ENCODE data around the gene ATXN1.

Gene ATXN1

GRCh38 chr6:16563628-16564240 lies 197.5 kb downstream of the ATXN1 start:
- Histone ChIP-seq H3K4me3 (ENCODE audit: low read depth, low read length) (no peak overlapping the region), H3K36me3 (replicated peaks) (no peaks in the 10 kb centered on the region), H3K27ac (no peak overlapping the region), H3K27me3 (replicated peaks) (no peaks in the 10 kb centered on the region)
- in situ Hi-C loops (cut with HindIII; ENCODE audit: low pct_ligation_motif_present, low sequenced_read_pairs): no loop called here
- DNase-seq: no peak
- no peak for TF ChIP-seq CTCF (IDR thresholded peaks at IDR 0.05; ENCODE audit: low read depth, low read length, missing control alignments)

- no peak overlapping the region for H3K27ac ChIP-seq
- no peak for TF ChIP-seq CTCF (IDR thresholded peaks at IDR 0.05; ENCODE audit: low read depth, low read length, missing control alignments)
- in situ Hi-C loops (cut with HindIII; ENCODE audit: low pct_ligation_motif_present, low sequenced_read_pairs): no loop called here
- H3K4me3 ChIP-seq (ENCODE audit: low read depth, low read length): no peak overlapping the region
- no peaks in the 10 kb centered on the region for H3K36me3 ChIP-seq (replicated peaks)
- no peaks in the 10 kb centered on the region for H3K27me3 ChIP-seq (replicated peaks)
- peak; percentile 43 for DNase-seq
These were observed 198.8 kb downstream of the ATXN1 start for GRCh38 chr6:16562498-16562897.

- no peak for TF ChIP-seq CTCF (IDR thresholded peaks at IDR 0.05; ENCODE audit: low read depth, low read length, missing control alignments)
- DNase-seq: no peak
- in situ Hi-C loops (cut with HindIII; ENCODE audit: low pct_ligation_motif_present, low sequenced_read_pairs): no loop called here
These were observed 202.2 kb downstream of the ATXN1 start for GRCh38 chr6:16559071-16559470.

GRCh38 chr6:16555550-16555949 lies 205.7 kb downstream of the ATXN1 start:
- Histone ChIP-seq H3K27ac (no peak overlapping the region), H3K4me3 (ENCODE audit: low read depth, low read length) (no peak overlapping the region), H3K27me3 (replicated peaks) (no peaks in the 10 kb centered on the region), H3K36me3 (replicated peaks) (peaks cover 3% of the 10 kb centered on the region)
- no peak for TF ChIP-seq CTCF (IDR thresholded peaks at IDR 0.05; ENCODE audit: low read depth, low read length, missing control alignments)
- in situ Hi-C loops (cut with HindIII; ENCODE audit: low pct_ligation_motif_present, low sequenced_read_pairs): no loop called here
- no peak for DNase-seq

More at GRCh38 chr6:16559071-16559470, 202.2 kb downstream of the ATXN1 start:
- no peak overlapping the region for H3K4me3 ChIP-seq (ENCODE audit: low read depth, low read length)
- no peaks in the 10 kb centered on the region for H3K36me3 ChIP-seq (replicated peaks)
- no peaks in the 10 kb centered on the region for H3K27me3 ChIP-seq (replicated peaks)
- no peak overlapping the region for H3K27ac ChIP-seq

GRCh38 chr6:16553531-16553930 lies 207.7 kb downstream of the ATXN1 start:
- no peak for TF ChIP-seq CTCF (IDR thresholded peaks at IDR 0.05; ENCODE audit: low read depth, low read length, missing control alignments)
- H3K36me3 ChIP-seq (replicated peaks): peaks cover 3% of the 10 kb centered on the region
- in situ Hi-C loops (cut with HindIII; ENCODE audit: low pct_ligation_motif_present, low sequenced_read_pairs): no loop called here
- DNase-seq: no peak
- H3K27me3 ChIP-seq (replicated peaks): no peaks in the 10 kb centered on the region
- H3K4me3 ChIP-seq (ENCODE audit: low read depth, low read length): no peak overlapping the region
- no peak overlapping the region for H3K27ac ChIP-seq

GRCh38 chr6:16551466-16551865 lies 209.8 kb downstream of the ATXN1 start:
- no peak for TF ChIP-seq CTCF (IDR thresholded peaks at IDR 0.05; ENCODE audit: low read depth, low read length, missing control alignments)

More at GRCh38 chr6:16551466-16551865, 209.8 kb downstream of the ATXN1 start:
- in situ Hi-C loops (cut with HindIII; ENCODE audit: low pct_ligation_motif_present, low sequenced_read_pairs): no loop called here
- no peak overlapping the region for H3K27ac ChIP-seq
- DNase-seq: no peak
- peaks cover 3% of the 10 kb centered on the region for H3K36me3 ChIP-seq (replicated peaks)
- no peak overlapping the region for H3K4me3 ChIP-seq (ENCODE audit: low read depth, low read length)
- no peaks in the 10 kb centered on the region for H3K27me3 ChIP-seq (replicated peaks)

All from brain microvascular endothelial cell (primary cell).